Loucy (cell line): ENCODE results near the gene DENND5A.
"Not testable (repeated sequence)": the region's sequence is repeated elsewhere in the genome, so short reads cannot be mapped to it uniquely, and the experiment has no call there.

Experiments
- H2AFZ ChIP-seq: fragments of 200-600 bp; sonication (generic); 2 replicates; pipeline ENCODE4 v1.6.0; 2016; ENCODE audit warnings: antibody characterized with exemption, mild to moderate bottlenecking, low read length, moderate library complexity
- H3F3A ChIP-seq: fragments of 200-600 bp; 2 replicates; pipeline ENCODE4 v1.6.0; 2016; ENCODE audit warnings: antibody characterized with exemption, low read depth, mild to moderate bottlenecking
- H3K27me3 ChIP-seq: fragments of 200-600 bp; sonication (generic); 2 replicates; pipeline ENCODE4 v1.6.1; 2014; ENCODE audit warnings: low read length, mild to moderate bottlenecking; ENCODE audit not compliant: insufficient read depth, poor library complexity, severe bottlenecking
- H3K36me3 ChIP-seq: fragments of 200-600 bp; sonication (generic); 2 replicates; pipeline ENCODE4 v1.6.1; 2016; ENCODE audit warnings: low read length; ENCODE audit not compliant: insufficient read depth
- H3K4me1 ChIP-seq: fragments of 200-600 bp; sonication (generic); 2 replicates; pipeline ENCODE4 v1.5.1; 2014; ENCODE audit warnings: low read length, mild to moderate bottlenecking; ENCODE audit not compliant: insufficient read depth, poor library complexity, severe bottlenecking
- H3K4me2 ChIP-seq: fragments of 200-600 bp; sonication (generic); 2 replicates; pipeline ENCODE4 v1.6.0; 2014; ENCODE audit warnings: antibody characterized with exemption, low read length, low read depth, mild to moderate bottlenecking; ENCODE audit not compliant: poor library complexity, severe bottlenecking
- H3K4me3 ChIP-seq: fragments of 200-600 bp; sonication (generic); 2 replicates; pipeline ENCODE4 v1.5.1; 2014; ENCODE audit warnings: low read length, mild to moderate bottlenecking, mixed read lengths; ENCODE audit not compliant: poor library complexity, severe bottlenecking
- H3K79me2 ChIP-seq: fragments of 200-600 bp; sonication (generic); 2 replicates; pipeline ENCODE4 v1.6.1; 2014; ENCODE audit warnings: low read length; ENCODE audit not compliant: insufficient read depth
- H3K9ac ChIP-seq: fragments of 200-600 bp; sonication (generic); 2 replicates; pipeline ENCODE4 v1.6.0; 2014; ENCODE audit warnings: mild to moderate bottlenecking, low read depth, low read length, moderate library complexity; ENCODE audit not compliant: poor library complexity, severe bottlenecking
- H3K9me2 ChIP-seq: fragments of 200-600 bp; sonication (generic); replicated peaks from 2 replicates; pipeline ENCODE4 v1.6.1; 2016; ENCODE audit warnings: low read depth, low read length, mixed read lengths
- H3K9me3 ChIP-seq: fragments of 200-600 bp; sonication (generic); 2 replicates; pipeline ENCODE4 v1.6.1; 2014; ENCODE audit warnings: mild to moderate bottlenecking, antibody characterized with exemption, low read length, low read depth; ENCODE audit not compliant: insufficient read depth
- H4K20me1 ChIP-seq: fragments of 200-600 bp; sonication (generic); 2 replicates; pipeline ENCODE4 v1.6.0; 2014; ENCODE audit warnings: antibody characterized with exemption, low read length, mild to moderate bottlenecking; ENCODE audit not compliant: insufficient read depth, poor library complexity, severe bottlenecking
- EZH2phosphoT487 ChIP-seq: fragments of 200-600 bp; IDR thresholded peaks from 2 replicates; pipeline ENCODE4 v1.6.1; 2018; ENCODE audit warnings: antibody characterized with exemption, mild to moderate bottlenecking, moderate library complexity, borderline replicate concordance
- TF ChIP-seq, protein P1 (sequence below): fragments of 200-600 bp; sonication (generic); conservative IDR thresholded peaks from 2 replicates; pipeline ENCODE4 v1.5.1; 2014; ENCODE audit warnings: mild to moderate bottlenecking, antibody characterized with exemption, low read length

Gene DENND5A

GRCh38 chr11:9099617-9100016, 165.5 kb downstream of the DENND5A start:
- no peaks in the 10 kb centered on the region for H3K79me2 ChIP-seq
- no peaks in the 10 kb centered on the region for H3F3A ChIP-seq
- no peak overlapping the region for H3K4me2 ChIP-seq
- H3K36me3 ChIP-seq: no peaks in the 10 kb centered on the region
- no peak for TF ChIP-seq EZH2phosphoT487
- TF ChIP-seq, protein P1, sequence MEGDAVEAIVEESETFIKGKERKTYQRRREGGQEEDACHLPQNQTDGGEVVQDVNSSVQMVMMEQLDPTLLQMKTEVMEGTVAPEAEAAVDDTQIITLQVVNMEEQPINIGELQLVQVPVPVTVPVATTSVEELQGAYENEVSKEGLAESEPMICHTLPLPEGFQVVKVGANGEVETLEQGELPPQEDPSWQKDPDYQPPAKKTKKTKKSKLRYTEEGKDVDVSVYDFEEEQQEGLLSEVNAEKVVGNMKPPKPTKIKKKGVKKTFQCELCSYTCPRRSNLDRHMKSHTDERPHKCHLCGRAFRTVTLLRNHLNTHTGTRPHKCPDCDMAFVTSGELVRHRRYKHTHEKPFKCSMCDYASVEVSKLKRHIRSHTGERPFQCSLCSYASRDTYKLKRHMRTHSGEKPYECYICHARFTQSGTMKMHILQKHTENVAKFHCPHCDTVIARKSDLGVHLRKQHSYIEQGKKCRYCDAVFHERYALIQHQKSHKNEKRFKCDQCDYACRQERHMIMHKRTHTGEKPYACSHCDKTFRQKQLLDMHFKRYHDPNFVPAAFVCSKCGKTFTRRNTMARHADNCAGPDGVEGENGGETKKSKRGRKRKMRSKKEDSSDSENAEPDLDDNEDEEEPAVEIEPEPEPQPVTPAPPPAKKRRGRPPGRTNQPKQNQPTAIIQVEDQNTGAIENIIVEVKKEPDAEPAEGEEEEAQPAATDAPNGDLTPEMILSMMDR: no peak
- H3K27me3 ChIP-seq: no peaks in the 10 kb centered on the region
- H2AFZ ChIP-seq: no peak overlapping the region
- H3K4me3 ChIP-seq: no peak overlapping the region
- no peaks in the 10 kb centered on the region for H3K9me2 ChIP-seq
- H3K9ac ChIP-seq: no peak overlapping the region
- H3K4me1 ChIP-seq: no peaks in the 10 kb centered on the region
- H3K9me3 ChIP-seq: no peaks in the 10 kb centered on the region
- no peaks in the 10 kb centered on the region for H4K20me1 ChIP-seq

- not testable (repeated sequence) for H3K9ac ChIP-seq, H4K20me1 ChIP-seq
Observed at GRCh38 chr11:9098455-9098854, 166.7 kb downstream of the DENND5A start.

GRCh38 chr11:9097186-9097943, 167.8 kb downstream of the DENND5A start:
- not testable (repeated sequence) for H2AFZ ChIP-seq

More at GRCh38 chr11:9098455-9098854, 166.7 kb downstream of the DENND5A start:
- not testable (repeated sequence) for H3K79me2 ChIP-seq, H3K36me3 ChIP-seq, H3K27me3 ChIP-seq, H2AFZ ChIP-seq, H3K9me2 ChIP-seq, H3F3A ChIP-seq, H3K9me3 ChIP-seq, H3K4me1 ChIP-seq, H3K4me3 ChIP-seq, H3K4me2 ChIP-seq

DNA sequence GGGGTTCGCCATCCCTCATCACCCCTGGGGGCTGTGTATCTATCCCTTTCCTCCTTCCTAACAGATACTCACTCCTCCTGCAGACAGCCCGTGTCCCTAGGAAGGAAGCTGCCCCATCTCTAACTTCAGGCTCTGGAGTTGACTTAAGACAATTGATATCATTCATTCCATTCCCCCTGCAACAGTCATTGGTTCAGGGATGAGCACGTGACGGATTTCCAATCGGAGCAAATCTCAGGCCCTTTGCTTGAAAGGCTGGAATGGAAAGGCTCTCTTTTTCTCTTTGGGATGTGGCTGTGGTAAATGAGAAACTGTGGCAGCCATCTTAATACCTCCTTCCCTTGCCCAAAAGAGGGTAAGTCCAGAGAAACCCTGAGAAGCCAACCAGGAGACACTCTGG, 168.7 kb downstream of the DENND5A start:
- H3K4me1 ChIP-seq: no peaks in the 10 kb centered on the region
- H3K36me3 ChIP-seq: no peaks in the 10 kb centered on the region
- H3K4me3 ChIP-seq: no peak overlapping the region
- no peak overlapping the region for H3K9ac ChIP-seq
- no peak overlapping the region for H3K4me2 ChIP-seq
- H3K9me3 ChIP-seq: no peaks in the 10 kb centered on the region
- no peaks in the 10 kb centered on the region for H3K9me2 ChIP-seq
- H2AFZ ChIP-seq: no peak overlapping the region
- no peaks in the 10 kb centered on the region for H3K79me2 ChIP-seq
- no peak for TF ChIP-seq EZH2phosphoT487
- TF ChIP-seq, protein P1: no peak
- H4K20me1 ChIP-seq: no peaks in the 10 kb centered on the region
- no peaks in the 10 kb centered on the region for H3F3A ChIP-seq
- no peaks in the 10 kb centered on the region for H3K27me3 ChIP-seq

More at GRCh38 chr11:9097186-9097943, 167.8 kb downstream of the DENND5A start:
- not testable (repeated sequence) for H3K4me2 ChIP-seq, H3K4me1 ChIP-seq, H3K4me3 ChIP-seq, H3F3A ChIP-seq, H3K36me3 ChIP-seq, H3K9me3 ChIP-seq, H3K9me2 ChIP-seq, H4K20me1 ChIP-seq, H3K27me3 ChIP-seq, H3K79me2 ChIP-seq, H3K9ac ChIP-seq
